Left forelimb (tissue), 1 donor: Measurements from ENCODE around the gene TGFB2.

ENCODE experiments used
- DNase-seq: peaks from one replicate; pipeline ENCODE4 v3.0.0-alpha.2; 2018; ENCODE audit warnings: low spot score

The TGFB2 gene

GRCh38 chr1:218462587-218462986, 117.5 kb downstream of the TGFB2 start:
- no peak for DNase-seq

- DNase-seq: no peak
These were observed 118.3 kb downstream of the TGFB2 start for GRCh38 chr1:218463194-218464156.

- no peak for DNase-seq
These were observed 119.7 kb downstream of the TGFB2 start for GRCh38 chr1:218464871-218465270.

- no peak for DNase-seq
These were observed 121.3 kb downstream of the TGFB2 start for GRCh38 chr1:218466341-218467010.

- DNase-seq: no peak
These were observed 122.3 kb downstream of the TGFB2 start for GRCh38 chr1:218467101-218468072.

GRCh38 chr1:218468711-218469110, 123.6 kb downstream of the TGFB2 start:
- DNase-seq: no peak

GRCh38 chr1:218472885-218473284, 127.7 kb downstream of the TGFB2 start:
- no peak for DNase-seq

- DNase-seq: no peak
These were observed 128.4 kb downstream of the TGFB2 start for GRCh38 chr1:218473522-218473921.

- DNase-seq: no peak
These were observed 129.0 kb downstream of the TGFB2 start for GRCh38 chr1:218474128-218474527.

GRCh38 chr1:218475275-218475674, 130.1 kb downstream of the TGFB2 start:
- no peak for DNase-seq

GRCh38 chr1:218475699-218476098, 130.6 kb downstream of the TGFB2 start:
- DNase-seq: no peak

GRCh38 chr1:218476385-218476784, 131.2 kb downstream of the TGFB2 start:
- no peak for DNase-seq

GRCh38 chr1:218478336-218478735, 133.2 kb downstream of the TGFB2 start:
- DNase-seq: no peak

- DNase-seq: no peak
These were observed 134.4 kb downstream of the TGFB2 start for GRCh38 chr1:218479436-218480115.

- no peak for DNase-seq
These were observed 135.0 kb downstream of the TGFB2 start for GRCh38 chr1:218480137-218480536.

GRCh38 chr1:218480588-218481099, 135.5 kb downstream of the TGFB2 start:
- no peak for DNase-seq

GRCh38 chr1:218481116-218481775, 136.1 kb downstream of the TGFB2 start:
- DNase-seq: no peak

- no peak for DNase-seq
These were observed 137.5 kb downstream of the TGFB2 start for GRCh38 chr1:218482683-218483082.

- no peak for DNase-seq
These were observed 140.2 kb downstream of the TGFB2 start for GRCh38 chr1:218485241-218485928.

GRCh38 chr1:218488531-218488930, 143.4 kb downstream of the TGFB2 start:
- DNase-seq: no peak
